WTC11 (cell line): ENCODE results near the gene PLCH2.

ENCODE experiments used
- EMX1 ChIP-seq: fragments of 250-450 bp; sonication (Bioruptor Pico); IDR thresholded peaks from 2 replicates; pipeline ENCODE4 v1.8.0; 2021; ENCODE audit warnings: mild to moderate bottlenecking
- HMGA2 ChIP-seq: fragments of 250-450 bp; sonication (Bioruptor Pico); IDR thresholded peaks from 2 replicates; pipeline ENCODE4 v1.4.0; 2021; ENCODE audit warnings: mild to moderate bottlenecking, moderate library complexity
- SP1 ChIP-seq: sonication (generic); formaldehyde crosslinking; conservative IDR thresholded peaks from 2 replicates; pipeline ENCODE4 v1.8.1; 2022; ENCODE audit warnings: missing genetic modification reagents
- TEAD4 ChIP-seq: sonication (generic); formaldehyde crosslinking; IDR thresholded peaks from 2 replicates; pipeline ENCODE4 v1.8.0; 2022; ENCODE audit warnings: mild to moderate bottlenecking, missing genetic modification reagents
- ZNF121 ChIP-seq: sonication (generic); formaldehyde crosslinking; IDR thresholded peaks from 2 replicates; pipeline ENCODE4 v1.8.0; 2023; ENCODE audit warnings: missing genetic modification reagents
- TF ChIP-seq, protein P1 (sequence below): sonication (generic); formaldehyde crosslinking; conservative IDR thresholded peaks from 2 replicates; pipeline ENCODE4 v1.8.1; 2022; ENCODE audit warnings: mild to moderate bottlenecking, missing genetic modification reagents
- TF ChIP-seq, protein P2 (sequence below): fragments of 200-600 bp; IDR thresholded peaks from 2 replicates; pipeline ENCODE4 v1.8.0; 2022; ENCODE audit warnings: antibody characterized with exemption

DNA sequence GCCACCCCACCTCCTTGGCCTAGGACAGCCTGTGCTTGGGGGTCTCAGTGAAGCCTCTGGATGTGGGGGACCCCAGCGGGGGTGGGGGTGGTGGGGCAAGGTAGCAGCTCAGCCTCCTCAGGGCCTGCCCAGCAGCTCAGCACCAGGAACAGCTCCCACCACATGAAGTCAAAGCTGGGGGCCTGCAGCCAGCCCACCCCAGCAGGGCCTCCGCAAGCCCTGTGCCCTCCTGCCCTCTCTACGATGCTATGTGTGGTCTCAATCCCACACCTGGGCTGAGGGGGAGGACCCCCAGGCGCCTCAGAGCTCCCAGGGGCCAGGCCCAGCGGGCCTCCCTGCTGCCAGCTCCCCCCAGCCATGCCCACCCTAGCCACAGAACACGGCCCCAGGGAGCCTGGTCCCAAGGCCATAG lies 31.7 kb downstream of the PLCH2 start:
- TF ChIP-seq, protein P1, sequence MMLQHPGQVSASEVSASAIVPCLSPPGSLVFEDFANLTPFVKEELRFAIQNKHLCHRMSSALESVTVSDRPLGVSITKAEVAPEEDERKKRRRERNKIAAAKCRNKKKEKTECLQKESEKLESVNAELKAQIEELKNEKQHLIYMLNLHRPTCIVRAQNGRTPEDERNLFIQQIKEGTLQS: no peak
- TF ChIP-seq, protein P2, sequence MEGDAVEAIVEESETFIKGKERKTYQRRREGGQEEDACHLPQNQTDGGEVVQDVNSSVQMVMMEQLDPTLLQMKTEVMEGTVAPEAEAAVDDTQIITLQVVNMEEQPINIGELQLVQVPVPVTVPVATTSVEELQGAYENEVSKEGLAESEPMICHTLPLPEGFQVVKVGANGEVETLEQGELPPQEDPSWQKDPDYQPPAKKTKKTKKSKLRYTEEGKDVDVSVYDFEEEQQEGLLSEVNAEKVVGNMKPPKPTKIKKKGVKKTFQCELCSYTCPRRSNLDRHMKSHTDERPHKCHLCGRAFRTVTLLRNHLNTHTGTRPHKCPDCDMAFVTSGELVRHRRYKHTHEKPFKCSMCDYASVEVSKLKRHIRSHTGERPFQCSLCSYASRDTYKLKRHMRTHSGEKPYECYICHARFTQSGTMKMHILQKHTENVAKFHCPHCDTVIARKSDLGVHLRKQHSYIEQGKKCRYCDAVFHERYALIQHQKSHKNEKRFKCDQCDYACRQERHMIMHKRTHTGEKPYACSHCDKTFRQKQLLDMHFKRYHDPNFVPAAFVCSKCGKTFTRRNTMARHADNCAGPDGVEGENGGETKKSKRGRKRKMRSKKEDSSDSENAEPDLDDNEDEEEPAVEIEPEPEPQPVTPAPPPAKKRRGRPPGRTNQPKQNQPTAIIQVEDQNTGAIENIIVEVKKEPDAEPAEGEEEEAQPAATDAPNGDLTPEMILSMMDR: no peak
- TF ChIP-seq ZNF121 (CRISPR knock-in tag) (no peak), TEAD4 (no peak), HMGA2 (no peak), SP1 (no peak), EMX1 (CRISPR knock-in tag) (no peak)
